HG03095 (cell line): ENCODE measurements around the gene TMEM79.
"Not testable (repeated sequence)": the region's sequence is repeated elsewhere in the genome, so short reads cannot be mapped to it uniquely, and the experiment has no call there.

ENCODE experiments used
- ATAC-seq: cut with Tn5 transposase; IDR thresholded peaks from one replicate; pipeline ENCODE4 v1.9.1; 2021; ENCODE audit warnings: moderate library complexity; ENCODE audit not compliant: unreplicated experiment

Gene TMEM79

GRCh38 chr1:156298852-156299357 is 14.8 kb downstream of the TMEM79 start, which contains the start of gene VHLL:
Gene VHLL, minus strand, starts transcription at chr1:156299307. Its CDS starts 118 bp downstream, at chr1:156299189.
- ATAC-seq = no peak

GRCh38 chr1:156303241-156303640 is 19.1 kb downstream of the TMEM79 start:
- no peak for ATAC-seq

GRCh38 chr1:156305215-156305614 is 21.1 kb downstream of the TMEM79 start:
- no peak for ATAC-seq

- ATAC-seq = no peak
These were observed 24.0 kb downstream of the TMEM79 start for GRCh38 chr1:156308078-156308477.

GRCh38 chr1:156310962-156311361 is 26.8 kb downstream of the TMEM79 start:
- ATAC-seq = no peak

GRCh38 chr1:156316909-156317308 is 32.8 kb downstream of the TMEM79 start:
- ATAC-seq = no peak

- no peak for ATAC-seq
These were observed 35.5 kb downstream of the TMEM79 start for GRCh38 chr1:156319664-156320063.

GRCh38 chr1:156320560-156320959 is 36.4 kb downstream of the TMEM79 start:
- ATAC-seq = no peak

- not testable (repeated sequence) for ATAC-seq
These were observed 39.1 kb downstream of the TMEM79 start for GRCh38 chr1:156323179-156323578.

- no peak for ATAC-seq
These were observed 52.1 kb downstream of the TMEM79 start for GRCh38 chr1:156336242-156336641.

- ATAC-seq = no peak
These were observed 53.1 kb downstream of the TMEM79 start for GRCh38 chr1:156337052-156337887.

GRCh38 chr1:156337888-156338179 is 53.7 kb downstream of the TMEM79 start:
- no peak for ATAC-seq

- ATAC-seq = peak; percentile 81
These were observed 54.3 kb downstream of the TMEM79 start, which contains the start of the genes CCT3 and TSACC for GRCh38 chr1:156338180-156338976. Gene CCT3, minus strand, starts transcription at chr1:156338292. Its CDS starts 108 bp downstream, at chr1:156338184. Gene TSACC, plus strand, starts transcription at chr1:156338526. Its CDS starts 1,232 bp downstream, at chr1:156339758.
